Duodenal mucosa (tissue), 2 donors: ENCODE data around the gene KCNJ3.

Source experiments
- H3K27ac ChIP-seq: one replicate; pipeline ENCODE4 v1.7.0; 2013; ENCODE audit warnings: low read depth, low read length
- H3K27me3 ChIP-seq, 2 donors: one replicate each; pipeline ENCODE4 v1.7.0; 2013; ENCODE audit warnings: low read length in 2 of 2, control low read depth in 1 of 2; ENCODE audit not compliant: insufficient read depth in 2 of 2, control insufficient read depth in 1 of 2
- H3K36me3 ChIP-seq, 2 donors: one replicate each; pipeline ENCODE4 v1.7.0; 2013; ENCODE audit warnings: low read length in 2 of 2, control low read depth in 1 of 2; ENCODE audit not compliant: insufficient read depth in 2 of 2, control insufficient read depth in 1 of 2
- H3K4me1 ChIP-seq, 2 donors: one replicate each; pipeline ENCODE4 v1.7.0; 2013; ENCODE audit warnings: low read length in 2 of 2, control low read depth in 1 of 2; ENCODE audit not compliant: insufficient read depth in 2 of 2, control insufficient read depth in 1 of 2
- H3K4me3 ChIP-seq, 2 donors: one replicate each; pipeline ENCODE4 v1.7.0; 2013; ENCODE audit warnings: low read length in 2 of 2, low read depth in 1 of 2
- H3K9ac ChIP-seq, 2 donors: one replicate each; pipeline ENCODE4 v1.7.0; 2013; ENCODE audit warnings: low read length in 2 of 2, low read depth in 1 of 2
- H3K9me3 ChIP-seq, 2 donors: one replicate each; pipeline ENCODE4 v1.7.0; 2013; ENCODE audit warnings: low read length in 2 of 2, control low read depth in 1 of 2; ENCODE audit not compliant: control insufficient read depth in 1 of 2

The KCNJ3 gene

GRCh38 chr2:154875999-154876398 lies 177.5 kb downstream of the KCNJ3 start:
- Histone ChIP-seq H3K9ac (no peak overlapping the region), H3K36me3 (no peaks in the 10 kb centered on the region), H3K9me3 (no peaks in the 10 kb centered on the region), H3K27me3 (no peaks in the 10 kb centered on the region), H3K27ac (no peak overlapping the region), H3K4me3 (no peak overlapping the region), H3K4me1 (no peaks in the 10 kb centered on the region)

- Histone ChIP-seq H3K27ac (no peak overlapping the region), H3K9me3 (no peaks in the 10 kb centered on the region)
Observed at GRCh38 chr2:154882725-154883124, 184.2 kb downstream of the KCNJ3 start.

GRCh38 chr2:154886316-154886715 lies 187.8 kb downstream of the KCNJ3 start:
- H3K9ac ChIP-seq, result no peak overlapping the region
- no peaks in the 10 kb centered on the region for H3K36me3 ChIP-seq
- no peaks in the 10 kb centered on the region for H3K9me3 ChIP-seq
- no peak overlapping the region for H3K27ac ChIP-seq
- H3K27me3 ChIP-seq, result no peaks in the 10 kb centered on the region
- H3K4me3 ChIP-seq, result no peak overlapping the region
- H3K4me1 ChIP-seq, result no peaks in the 10 kb centered on the region

More at GRCh38 chr2:154882725-154883124, 184.2 kb downstream of the KCNJ3 start:
- Histone ChIP-seq H3K4me1 (no peaks in the 10 kb centered on the region), H3K27me3 (no peaks in the 10 kb centered on the region), H3K4me3 (no peak overlapping the region), H3K9ac (no peak overlapping the region), H3K36me3 (no peaks in the 10 kb centered on the region)

- Histone ChIP-seq H3K9ac (no peak overlapping the region), H3K4me3 (no peak overlapping the region), H3K36me3 (no peaks in the 10 kb centered on the region), H3K27ac (no peak overlapping the region), H3K27me3 (no peaks in the 10 kb centered on the region), H3K9me3 (no peaks in the 10 kb centered on the region), H3K4me1 (no peaks in the 10 kb centered on the region)
Observed at GRCh38 chr2:154898269-154898668, 199.8 kb downstream of the KCNJ3 start.

- Histone ChIP-seq H3K4me1 (no peaks in the 10 kb centered on the region), H3K27me3 (no peaks in the 10 kb centered on the region), H3K4me3 (no peak overlapping the region), H3K9me3 (no peaks in the 10 kb centered on the region), H3K9ac (no peak overlapping the region), H3K27ac (no peak overlapping the region), H3K36me3 (no peaks in the 10 kb centered on the region)
Observed at GRCh38 chr2:154901063-154901462, 202.6 kb downstream of the KCNJ3 start.
